NCI-H1417 (cell line): ENCODE measurements around the gene NTN5.
"Not testable (repeated sequence)": the region's sequence is repeated elsewhere in the genome, so short reads cannot be mapped to it uniquely, and the experiment has no call there.

Experiments used
- DNase-seq, 3 experiments: peaks; one replicate each; lab custom pipeline; 2025; lab: John Stamatoyannopoulos, UW

NTN5 gene

GRCh38 chr19:48669903-48670668 lies 2.7 kb downstream of the NTN5 start:
- no peak for DNase-seq

DNA sequence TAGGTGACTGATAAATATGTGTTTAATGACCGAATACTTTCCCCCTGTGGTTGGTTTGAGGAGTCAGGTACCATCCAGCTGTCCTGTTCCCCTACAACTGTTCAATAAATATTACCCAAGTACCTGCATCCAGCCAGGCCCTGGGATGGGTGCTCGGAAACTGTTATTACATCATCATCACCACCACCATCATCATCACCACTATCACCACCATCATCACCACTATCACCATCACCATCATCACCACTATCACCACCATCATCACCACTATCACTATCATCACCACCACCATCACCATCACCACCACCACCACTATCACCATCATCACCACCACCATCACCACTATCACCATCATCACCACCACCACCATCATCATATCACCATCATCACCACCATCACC lies 4.1 kb downstream of the NTN5 start:
- DNase-seq, result no peak

GRCh38 chr19:48668332-48668731 lies 4.5 kb downstream of the NTN5 start:
- DNase-seq, result no peak

DNA sequence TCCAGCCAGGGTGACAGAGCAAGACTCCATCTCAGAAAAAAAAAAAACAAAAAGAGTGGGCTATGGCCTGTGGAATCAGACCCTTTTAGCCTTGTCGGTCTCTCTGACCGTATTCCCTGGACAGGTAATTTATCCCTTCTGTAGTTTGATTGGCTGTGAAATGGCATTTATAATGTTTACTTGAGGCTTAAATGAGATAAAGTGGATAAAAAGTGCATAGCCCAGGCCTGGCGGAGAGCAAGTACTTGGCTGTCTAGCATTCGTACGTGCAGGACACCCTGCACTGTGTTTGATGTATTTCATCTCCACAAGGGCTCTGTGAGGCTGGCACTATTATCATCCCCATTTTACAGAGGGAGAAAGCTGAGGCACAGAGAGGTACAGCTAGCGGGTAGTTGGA lies 7.0 kb downstream of the NTN5 start:
- DNase-seq, result no peak

- DNase-seq, result no peak
Measured at GRCh38 chr19:48664476-48664875, 8.3 kb downstream of the NTN5 start.

GRCh38 chr19:48663667-48664066 lies 9.2 kb downstream of the NTN5 start:
- DNase-seq, result no peak

DNA sequence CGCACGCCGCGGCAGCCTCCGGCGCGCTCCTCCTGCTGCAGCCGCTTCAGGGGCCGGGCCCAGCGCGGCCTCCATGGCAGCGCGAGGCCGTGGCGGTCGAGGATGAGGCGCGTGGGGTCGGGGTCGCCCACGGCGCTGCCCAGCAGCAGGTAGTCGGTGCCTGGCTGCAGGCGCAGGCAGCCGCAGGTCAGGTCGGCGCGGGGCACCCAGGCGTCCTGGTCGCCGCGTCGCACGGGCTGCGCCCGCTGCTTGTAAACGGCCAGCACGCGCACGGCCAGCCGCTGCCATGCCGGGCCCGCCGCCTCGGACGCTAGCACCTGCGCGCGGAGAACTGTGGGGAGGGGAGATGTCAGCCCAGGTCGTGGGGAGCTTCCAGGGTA lies 11.1 kb downstream of the NTN5 start:
- DNase-seq, result no peak

- DNase-seq, result peak in 2 of 3 experiments; percentile 52 to 80
Measured at GRCh38 chr19:48660852-48661710, 11.7 kb downstream of the NTN5 start.

DNA sequence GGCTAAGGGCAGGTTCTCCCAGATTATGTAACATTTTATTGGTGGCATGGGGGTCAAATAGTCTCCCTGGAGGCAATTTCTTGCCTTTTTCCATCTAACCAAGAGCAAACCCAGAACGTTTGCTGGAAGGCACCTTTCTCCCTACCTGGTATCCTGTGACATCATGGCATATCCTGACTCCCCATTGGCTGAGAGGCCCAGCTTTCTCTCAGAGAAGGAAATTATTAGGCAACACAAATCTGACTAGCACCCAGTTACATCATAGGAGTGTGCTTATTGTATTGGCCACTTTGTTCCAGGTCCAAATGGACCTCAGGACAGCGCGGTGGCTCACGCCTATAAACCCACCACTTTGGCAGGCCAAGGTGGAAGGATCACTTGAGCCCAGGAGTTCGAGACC lies 13.0 kb downstream of the NTN5 start:
- no peak for DNase-seq

GRCh38 chr19:48658483-48658882 lies 14.3 kb downstream of the NTN5 start:
- no peak for DNase-seq

- DNase-seq, result not testable (repeated sequence)
Measured at GRCh38 chr19:48657828-48658227, 15.0 kb downstream of the NTN5 start.

GRCh38 chr19:48656840-48657474 lies 15.9 kb downstream of the NTN5 start:
- no peak for DNase-seq

- DNase-seq, result peak in 1 of 3 experiments; percentile 13
Measured at GRCh38 chr19:48654299-48655059, 18.3 kb downstream of the NTN5 start.

- no peak for DNase-seq
Measured at GRCh38 chr19:48651683-48652048, 21.2 kb downstream of the NTN5 start.

DNA sequence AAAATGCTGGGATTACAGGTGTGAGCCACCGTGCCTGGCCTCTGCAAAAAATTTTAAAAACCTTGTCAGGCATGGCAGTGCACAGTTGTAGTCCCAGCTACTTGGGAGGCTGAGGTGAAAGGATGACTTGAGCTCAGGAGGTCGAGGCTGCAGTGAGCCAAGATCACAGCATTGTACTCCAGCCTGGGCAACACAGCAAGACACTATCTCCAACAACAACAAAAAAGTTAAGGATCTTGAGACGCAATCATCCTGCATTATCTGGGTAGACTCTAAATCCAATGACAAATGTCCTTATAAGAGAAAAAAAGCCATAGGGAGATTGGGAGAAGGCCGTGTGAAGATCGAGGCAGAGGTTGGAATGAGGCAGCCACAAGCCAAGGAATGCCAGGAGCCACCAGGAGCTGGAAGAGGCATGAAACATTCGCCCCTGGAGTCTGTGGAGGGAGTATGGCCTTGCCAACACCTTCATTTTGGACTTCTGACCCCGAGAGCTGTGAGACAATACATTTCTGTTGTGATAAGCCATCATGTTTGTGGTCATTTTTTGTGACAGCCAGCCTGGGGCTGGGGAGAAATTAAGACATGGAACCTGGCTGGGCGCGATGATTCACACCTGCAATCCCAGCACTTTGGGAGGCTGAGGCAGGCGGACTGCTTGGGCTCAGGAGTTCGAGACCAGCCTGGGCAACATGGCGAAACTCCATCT lies 21.7 kb downstream of the NTN5 start:
- no peak for DNase-seq

DNA sequence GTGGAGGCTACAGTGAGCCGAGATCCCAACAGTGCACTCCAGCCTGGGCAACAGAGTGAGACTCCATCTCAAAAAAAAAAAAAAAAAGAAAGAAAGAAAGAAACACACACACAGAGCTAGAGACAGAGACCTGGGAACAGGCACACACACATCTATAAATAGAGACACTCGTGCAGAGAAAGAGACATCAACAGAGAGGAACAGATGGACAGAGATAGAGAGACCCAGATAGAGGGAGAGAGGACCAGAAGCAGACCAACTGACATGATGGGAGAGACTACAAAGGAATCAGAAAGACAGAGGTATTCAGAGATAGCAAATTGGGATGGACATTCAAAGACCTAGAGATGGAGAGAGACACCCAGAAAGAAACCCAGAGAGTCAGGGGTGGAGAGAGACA lies 24.7 kb downstream of the NTN5 start:
- DNase-seq, result no peak

GRCh38 chr19:48646722-48647216 lies 26.0 kb downstream of the NTN5 start:
- DNase-seq, result peak in 1 of 3 experiments; percentile 33

- DNase-seq, result peak; percentile 93 to 94 (median 93)
Measured at GRCh38 chr19:48646001-48646721, 26.7 kb downstream of the NTN5 start, which contains the start of gene CA11. CA11 (minus strand) TSS chr19:48646187; CDS start chr19:48645632, 555 bp downstream.

GRCh38 chr19:48645620-48646000 lies 27.2 kb downstream of the NTN5 start:
- peak in 1 of 3 experiments; percentile 56 for DNase-seq
